ENCODE data around the gene MPHOSPH9.

MPHOSPH9 gene

DNA sequence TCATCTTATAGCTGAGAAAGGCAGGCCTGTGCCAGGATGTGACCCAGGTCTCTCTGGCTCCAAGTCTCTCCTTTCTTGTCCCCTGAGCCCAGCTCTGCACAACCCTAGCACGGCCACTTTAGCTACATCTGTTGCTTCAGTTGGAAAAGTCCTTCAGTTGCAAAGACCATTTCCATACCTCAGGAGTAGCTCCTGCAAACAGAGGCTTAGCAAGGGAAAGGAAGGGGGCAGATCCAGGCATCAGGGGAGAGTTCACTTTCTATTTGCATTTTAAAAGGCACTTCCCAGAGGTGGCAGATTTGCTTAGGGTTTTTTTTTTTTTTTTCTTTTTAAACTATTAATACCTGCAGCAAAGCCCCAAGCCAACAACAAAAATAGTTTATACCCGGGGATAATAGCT lies 79.0 kb downstream of the MPHOSPH9 start:
- H3K4me3 ChIP-seq (ENCODE audit: low read depth in 1 of 2, low read length in 2 of 2) = no peak overlapping the region
- H3K9ac ChIP-seq (ENCODE audit: low read depth, low read length) = no peak overlapping the region
- peaks cover 26% of the 10 kb centered on the region for H3K27me3 ChIP-seq (ENCODE audit: insufficient read depth, low read length, poor library complexity)
- ATAC-seq (ENCODE audit: insufficient read depth, low read depth) (no peak), DNase-seq (no peak)
- no peak overlapping the region for H2AFZ ChIP-seq (ENCODE audit: low read depth, low read length)
- H3K4me2 ChIP-seq (ENCODE audit: insufficient read depth, low read length) = no peak overlapping the region
- H3K9me3 ChIP-seq (ENCODE audit: insufficient read depth, low read length, severe bottlenecking) = no peaks in the 10 kb centered on the region
- H3K4me1 ChIP-seq (ENCODE audit: insufficient read depth, low read length) = peaks cover 26% of the 10 kb centered on the region
- H3K79me2 ChIP-seq (ENCODE audit: insufficient read depth, low read length) = peaks cover 9% of the 10 kb centered on the region
- H3K27ac ChIP-seq (ENCODE audit: low read length) = no peak overlapping the region
- peaks cover 10% of the 10 kb centered on the region for H4K20me1 ChIP-seq (ENCODE audit: insufficient read depth, low read length)
- TF ChIP-seq EZH2 (IDR thresholded peaks at IDR 0.05; ENCODE audit: borderline replicate concordance, low read depth, low read length, severe bottlenecking) = no peak
- TF ChIP-seq, protein P1, sequence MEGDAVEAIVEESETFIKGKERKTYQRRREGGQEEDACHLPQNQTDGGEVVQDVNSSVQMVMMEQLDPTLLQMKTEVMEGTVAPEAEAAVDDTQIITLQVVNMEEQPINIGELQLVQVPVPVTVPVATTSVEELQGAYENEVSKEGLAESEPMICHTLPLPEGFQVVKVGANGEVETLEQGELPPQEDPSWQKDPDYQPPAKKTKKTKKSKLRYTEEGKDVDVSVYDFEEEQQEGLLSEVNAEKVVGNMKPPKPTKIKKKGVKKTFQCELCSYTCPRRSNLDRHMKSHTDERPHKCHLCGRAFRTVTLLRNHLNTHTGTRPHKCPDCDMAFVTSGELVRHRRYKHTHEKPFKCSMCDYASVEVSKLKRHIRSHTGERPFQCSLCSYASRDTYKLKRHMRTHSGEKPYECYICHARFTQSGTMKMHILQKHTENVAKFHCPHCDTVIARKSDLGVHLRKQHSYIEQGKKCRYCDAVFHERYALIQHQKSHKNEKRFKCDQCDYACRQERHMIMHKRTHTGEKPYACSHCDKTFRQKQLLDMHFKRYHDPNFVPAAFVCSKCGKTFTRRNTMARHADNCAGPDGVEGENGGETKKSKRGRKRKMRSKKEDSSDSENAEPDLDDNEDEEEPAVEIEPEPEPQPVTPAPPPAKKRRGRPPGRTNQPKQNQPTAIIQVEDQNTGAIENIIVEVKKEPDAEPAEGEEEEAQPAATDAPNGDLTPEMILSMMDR (IDR thresholded peaks at IDR 0.05; ENCODE audit: borderline replicate concordance, extremely low read depth, low read length, poor library complexity, severe bottlenecking) = no peak
- H3K36me3 ChIP-seq (ENCODE audit: insufficient read depth, low read length) = peaks cover 26% of the 10 kb centered on the region

DNA sequence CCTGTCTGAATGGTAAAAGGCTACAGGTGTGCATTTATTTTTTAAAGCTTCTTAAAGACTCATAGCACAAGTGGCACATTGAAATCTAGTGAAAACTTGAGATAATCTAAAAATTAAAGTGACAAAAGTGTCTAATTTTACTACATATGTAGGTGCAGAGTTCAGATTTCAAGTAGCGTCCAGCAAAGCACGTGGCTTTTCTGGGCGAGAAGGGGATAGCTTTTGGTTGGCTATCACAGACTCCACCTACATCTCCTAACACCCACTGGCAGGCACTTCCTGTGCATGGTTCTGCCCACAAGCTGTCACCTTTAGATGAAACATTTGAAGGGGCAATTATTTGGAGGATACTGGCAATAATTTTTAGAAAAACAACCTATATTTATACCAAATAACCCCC lies 80.1 kb downstream of the MPHOSPH9 start:
- no peak overlapping the region for H3K4me3 ChIP-seq (ENCODE audit: low read depth in 1 of 2, low read length in 2 of 2)
- ATAC-seq (ENCODE audit: insufficient read depth, low read depth) (0 out of 3 replicates have a peak, but pooled peaks have one; percentile 25), DNase-seq (peak; percentile 25)
- H3K27ac ChIP-seq (ENCODE audit: low read length) = no peak overlapping the region
- H3K9ac ChIP-seq (ENCODE audit: low read depth, low read length) = no peak overlapping the region
- H2AFZ ChIP-seq (ENCODE audit: low read depth, low read length) = no peak overlapping the region
- H3K36me3 ChIP-seq (ENCODE audit: insufficient read depth, low read length) = peaks cover 19% of the 10 kb centered on the region
- no peak overlapping the region for H3K4me2 ChIP-seq (ENCODE audit: insufficient read depth, low read length)
- H3K27me3 ChIP-seq (ENCODE audit: insufficient read depth, low read length, poor library complexity) = peaks cover 35% of the 10 kb centered on the region
- H3K9me3 ChIP-seq (ENCODE audit: insufficient read depth, low read length, severe bottlenecking) = no peaks in the 10 kb centered on the region
- H4K20me1 ChIP-seq (ENCODE audit: insufficient read depth, low read length) = peaks cover 10% of the 10 kb centered on the region
- peaks cover 30% of the 10 kb centered on the region for H3K4me1 ChIP-seq (ENCODE audit: insufficient read depth, low read length)
- peaks cover 14% of the 10 kb centered on the region for H3K79me2 ChIP-seq (ENCODE audit: insufficient read depth, low read length)
- TF ChIP-seq, protein P1 (IDR thresholded peaks at IDR 0.05; ENCODE audit: borderline replicate concordance, extremely low read depth, low read length, poor library complexity, severe bottlenecking) = no peak
- TF ChIP-seq EZH2 (IDR thresholded peaks at IDR 0.05; ENCODE audit: borderline replicate concordance, low read depth, low read length, severe bottlenecking) = no peak

DNA sequence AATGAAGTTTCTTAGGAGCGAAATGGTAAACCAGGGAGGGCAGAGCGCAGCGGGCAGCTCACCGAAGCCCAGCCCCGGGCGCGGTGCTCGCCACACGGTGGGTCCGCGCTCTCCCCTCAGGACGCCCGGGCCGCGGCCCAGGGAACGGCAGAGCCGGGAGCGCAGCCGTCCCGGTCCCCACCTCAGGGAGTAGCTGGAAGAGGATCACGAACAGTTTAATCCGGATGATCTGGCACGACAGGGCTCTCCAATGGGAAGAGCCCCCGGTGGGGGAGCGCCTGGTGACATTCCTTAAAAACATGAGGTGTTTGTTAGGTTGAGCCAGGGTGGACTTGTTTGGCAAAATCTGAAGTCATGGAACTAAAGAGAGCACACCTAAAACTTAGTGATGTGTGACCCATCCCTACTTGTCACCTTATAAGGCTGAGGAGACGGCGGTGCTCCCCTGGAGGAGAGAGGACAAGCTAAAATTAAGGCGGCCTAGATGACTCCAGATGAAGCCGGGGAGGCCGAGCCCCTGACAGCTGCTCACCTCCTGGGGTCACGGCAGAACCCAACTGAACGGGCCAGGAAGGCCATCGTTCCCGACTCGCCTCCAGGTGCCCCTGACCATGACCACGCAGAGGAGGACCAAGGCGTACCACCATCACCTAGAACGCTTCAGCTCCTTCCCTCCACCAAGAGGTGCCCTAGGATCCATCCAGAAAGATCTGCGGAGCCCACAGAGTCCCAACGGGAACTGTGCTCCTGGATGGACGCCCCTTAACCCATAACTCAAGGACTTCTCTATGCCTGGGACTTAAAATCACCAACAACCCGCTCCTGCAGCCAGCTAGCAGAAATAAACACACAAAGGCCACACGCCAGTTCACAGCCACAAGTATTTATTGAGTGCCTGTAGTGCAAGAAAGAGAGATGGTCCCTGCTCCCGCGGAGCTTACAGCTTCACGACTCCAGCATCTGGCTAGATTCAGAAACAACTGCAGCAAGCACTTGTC lies 81.2 kb downstream of the MPHOSPH9 start:
- H3K4me3 ChIP-seq (ENCODE audit: low read depth in 1 of 2, low read length in 2 of 2) = peak overlapping the region; percentile 35 to 67; a peak in 3 of 4 replicates
- DNase-seq = no peak
- peak; percentile 20; the same call in 2 of the 3 replicates for ATAC-seq (ENCODE audit: insufficient read depth, low read depth)

More for the DNA sequence above, 81.2 kb downstream of the MPHOSPH9 start:
- TF ChIP-seq EZH2 (IDR thresholded peaks at IDR 0.05; ENCODE audit: borderline replicate concordance, low read depth, low read length, severe bottlenecking) = peak; percentile 84
- TF ChIP-seq, protein P1 (IDR thresholded peaks at IDR 0.05; ENCODE audit: borderline replicate concordance, extremely low read depth, low read length, poor library complexity, severe bottlenecking) = no peak
- H2AFZ ChIP-seq (ENCODE audit: low read depth, low read length) = peak overlapping the region; percentile 74
- H3K4me1 ChIP-seq (ENCODE audit: insufficient read depth, low read length) = peaks cover 30% of the 10 kb centered on the region
- H3K79me2 ChIP-seq (ENCODE audit: insufficient read depth, low read length) = peaks cover 14% of the 10 kb centered on the region
- no peaks in the 10 kb centered on the region for H3K9me3 ChIP-seq (ENCODE audit: insufficient read depth, low read length, severe bottlenecking)
- H3K36me3 ChIP-seq (ENCODE audit: insufficient read depth, low read length) = peaks cover 15% of the 10 kb centered on the region
- peak overlapping the region; percentile 64 for H3K9ac ChIP-seq (ENCODE audit: low read depth, low read length)
- H3K4me2 ChIP-seq (ENCODE audit: insufficient read depth, low read length) = peak overlapping the region; percentile 92
- peaks cover 45% of the 10 kb centered on the region for H3K27me3 ChIP-seq (ENCODE audit: insufficient read depth, low read length, poor library complexity)
- H4K20me1 ChIP-seq (ENCODE audit: insufficient read depth, low read length) = peaks cover 10% of the 10 kb centered on the region
- H3K27ac ChIP-seq (ENCODE audit: low read length) = 0 out of 2 replicates have a peak overlapping the region, but pooled peaks have one; percentile 37

All from DND-41 (cell line).